Lower leg skin (tissue), 4 donors: ENCODE measurements around the gene SHLD2. TPM values are rescaled to one million over a fixed set of nuclear protein-coding genes. Genes with fewer than 3 reads are reported as not detected.
"Not testable (repeated sequence)": the region's sequence is repeated elsewhere in the genome, so short reads cannot be mapped to it uniquely, and the experiment has no call there.

Source experiments
- DNase-seq, 2 donors: peaks; one replicate each; pipeline ENCODE4 v3.0.0-alpha.2; 2019; ENCODE audit warnings: low spot score in 2 of 2
- H3K4me3 ChIP-seq: fragments of 200-600 bp; sonication (generic); 2 replicates; pipeline ENCODE4 v1.5.1; 2017; ENCODE audit warnings: mild to moderate bottlenecking, low read depth; ENCODE audit not compliant: poor library complexity, severe bottlenecking
- WGBS, 2 donors: methylation state at CpG; one replicate each; pipeline ENCODE4 v1.1.5; 2018; 5-methylcytosine and 5-hydroxymethylcytosine counted together
- intact Hi-C: fragments of 100-400 bp; cut with DNase I; formaldehyde crosslinking; loops from one replicate; pipeline ENCODE4 v1.15.0; 2023; ENCODE audit warnings: low total_unique reads
- total RNA-seq, 4 donors: library from RNA; depleted of rRNA; stranded (reverse); fragments of >200 nt; gene quantifications; one replicate each; pipeline ENCODE4 v1.1.0, GENCODE V29; 2016

Gene SHLD2
- total RNA-seq, 4 donors from 2014 or later: 14.9 to 26.2 (median 21.6) TPM

- intact Hi-C loops, DNase-seq, H3K4me3 ChIP-seq: not testable (repeated sequence)
- 92% methylated on average over 11 of the region's 30 CpGs; no CpG with 5 or more reads in 1 of the 2 donors for WGBS, 2 donors
Observed at GRCh38 chr10:87222789-87223188, 127.8 kb downstream of the SHLD2 start.

DNA sequence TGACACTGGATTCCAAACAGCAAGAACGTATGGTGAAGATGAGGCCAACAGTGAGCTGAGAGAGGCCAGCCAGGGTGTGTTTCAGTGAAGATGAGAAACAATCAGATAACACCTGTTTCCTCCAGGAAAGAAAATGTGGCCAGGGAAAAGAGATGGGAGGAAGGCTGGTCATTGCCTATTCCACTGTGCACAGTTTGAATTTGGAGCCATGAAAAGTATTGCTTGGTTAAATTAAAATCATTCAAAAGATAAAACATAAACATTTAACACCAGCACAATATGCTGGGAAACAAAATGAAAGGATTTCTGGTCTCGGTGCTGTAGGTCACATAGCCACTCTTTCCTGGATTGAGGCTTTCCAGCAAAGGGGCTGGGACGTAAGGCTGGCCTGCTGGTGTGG, 130.1 kb downstream of the SHLD2 start, which contains the start of gene NUTM2A:
TSS of gene NUTM2A (plus strand) at position 301 of the 400 bp plus-strand sequence. CDS start 383 bp downstream, outside the sequence.
- H3K4me3 ChIP-seq, intact Hi-C loops, DNase-seq: not testable (repeated sequence)
- WGBS, 2 donors: no CpG with 5 or more reads among the region's 3 CpGs

GRCh38 chr10:87228247-87228646, 133.2 kb downstream of the SHLD2 start:
- intact Hi-C loops, H3K4me3 ChIP-seq, DNase-seq: not testable (repeated sequence)
- 93 to 100% methylated on average over 3 to 4 of the region's 20 CpGs for WGBS, 2 donors

DNA sequence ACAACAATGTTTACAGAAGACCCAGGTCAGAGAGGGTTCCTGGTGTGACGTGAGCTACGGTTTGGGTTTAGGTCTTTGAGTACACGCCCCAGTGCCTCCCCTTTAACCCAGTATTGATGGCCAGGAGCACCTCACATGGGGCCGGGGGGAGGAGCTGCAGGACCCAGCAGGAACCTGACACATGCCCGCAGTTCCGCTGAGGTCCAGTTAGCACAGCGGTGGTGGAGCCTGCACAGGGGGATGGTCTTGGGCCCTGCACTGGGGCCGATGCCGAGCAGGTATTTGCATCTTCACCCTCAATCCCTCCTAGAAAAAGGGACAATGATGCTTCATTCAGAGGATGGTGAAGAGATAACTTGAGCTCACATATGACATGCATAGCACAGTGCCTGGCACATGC, 134.2 kb downstream of the SHLD2 start:
- WGBS, 2 donors: 86 to 94% methylated on average over 9 of the region's 9 CpGs
- DNase-seq, H3K4me3 ChIP-seq, intact Hi-C loops: not testable (repeated sequence)

GRCh38 chr10:87234854-87235253, 139.8 kb downstream of the SHLD2 start:
- WGBS, 2 donors: no CpG with 5 or more reads among the region's 7 CpGs
- DNase-seq, intact Hi-C loops, H3K4me3 ChIP-seq: not testable (repeated sequence)

- intact Hi-C loops: not testable (repeated sequence)
Observed at GRCh38 chr10:87237244-87237643, 142.2 kb downstream of the SHLD2 start.

DNA sequence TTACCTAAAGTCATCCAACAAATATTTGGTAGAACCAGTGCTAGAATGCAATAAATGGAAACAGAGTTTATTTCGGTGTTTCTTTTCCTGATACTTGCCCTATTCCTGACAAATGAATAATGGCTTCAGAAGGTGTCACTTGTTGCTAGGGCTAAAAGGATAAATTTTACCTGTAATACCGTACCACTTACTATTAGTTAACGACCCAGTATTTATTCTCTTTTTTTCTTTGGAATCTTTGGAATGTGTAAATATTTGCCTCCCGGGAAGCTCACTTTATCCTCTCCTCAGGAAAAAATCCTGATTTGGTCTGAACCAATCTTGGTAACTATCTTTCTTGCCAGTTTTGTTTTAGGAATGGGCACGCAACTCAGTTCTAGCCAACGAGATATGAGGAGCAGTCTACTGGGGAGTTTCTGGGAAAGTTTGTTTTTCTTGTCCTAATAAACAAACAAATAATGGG, 144.4 kb downstream of the SHLD2 start:
- DNase-seq, H3K4me3 ChIP-seq, intact Hi-C loops: not testable (repeated sequence)
- 84 to 92% methylated on average over 2 to 3 of the region's 6 CpGs for WGBS, 2 donors

More at GRCh38 chr10:87237244-87237643, 142.2 kb downstream of the SHLD2 start:
- not testable (repeated sequence) for H3K4me3 ChIP-seq, DNase-seq
- 100% methylated on average over 2 to 3 of the region's 5 CpGs for WGBS, 2 donors

Other genes with a start within 250 kb of the SHLD2 start
- 10 to 100 TPM; 24.5 to 50.8 (median 40.2) TPM for gene MMRN2, start 137.6 kb upstream of the SHLD2 start, total RNA-seq
- gene SNCG, start 136.6 kb upstream of the SHLD2 start, total RNA-seq: 10 to 100 TPM; 26.5 to 62.9 (median 41.1) TPM
- gene ADIRF, start 126.7 kb upstream of the SHLD2 start, total RNA-seq: 100 to 1,000 TPM in 1 of 4 donors, 10 to 100 TPM in 3; 72.0 to 125 (median 80.4) TPM
- gene FAM25A, start 74.9 kb upstream of the SHLD2 start, total RNA-seq: 100 to 1,000 TPM; 430 to 795 (median 736) TPM
- gene GLUD1, start 363 bp upstream of the SHLD2 start, total RNA-seq: 100 to 1,000 TPM; 200 to 262 (median 230) TPM
- gene NUTM2A, start 130.2 kb downstream of the SHLD2 start, total RNA-seq: 1 to 10 TPM in 3 of 4 donors, under 1 TPM in 1; 0.84 to 2.5 (median 2.4) TPM